ENCODE measurements around the gene USP2.
A peak's percentile ranks its signal among the peaks of the same experiment; 100 is the strongest.

Gene USP2

GRCh38 chr11:119381181-119381988 is at the start of gene USP2:
Gene USP2 (minus strand): TSS chr11:119381690. CDS start chr11:119373480, 8,210 bp downstream.
- DNase-seq = peak; percentile 95

- DNase-seq = no peak
Observed at GRCh38 chr11:119427279-119427678, 45.8 kb upstream of the USP2 start.

DNA sequence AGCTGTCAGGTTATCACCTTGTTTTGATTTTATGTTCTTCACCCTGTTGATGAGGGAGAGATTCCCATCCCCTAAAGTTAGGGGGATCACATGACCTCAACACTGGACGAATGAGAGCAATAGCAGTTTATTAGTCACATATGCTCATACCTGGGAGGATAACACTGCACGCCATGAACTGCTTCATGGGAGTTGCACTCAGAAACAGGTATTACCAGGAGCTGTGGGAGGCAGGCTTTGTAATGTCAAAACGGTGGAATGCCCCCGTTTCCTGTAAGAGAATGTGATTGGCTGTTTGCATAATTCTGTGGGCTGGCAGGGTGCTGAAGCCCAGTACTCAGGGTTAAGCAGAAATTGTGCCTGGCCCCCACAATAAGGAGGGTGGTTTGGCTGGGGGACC is 44.7 kb upstream of the USP2 start:
- DNase-seq = no peak

GRCh38 chr11:119424775-119425174 is 43.3 kb upstream of the USP2 start:
- no peak for DNase-seq

GRCh38 chr11:119424276-119424675 is 42.8 kb upstream of the USP2 start:
- no peak for DNase-seq

- DNase-seq = no peak
Observed at GRCh38 chr11:119423509-119424254, 42.2 kb upstream of the USP2 start.

DNA sequence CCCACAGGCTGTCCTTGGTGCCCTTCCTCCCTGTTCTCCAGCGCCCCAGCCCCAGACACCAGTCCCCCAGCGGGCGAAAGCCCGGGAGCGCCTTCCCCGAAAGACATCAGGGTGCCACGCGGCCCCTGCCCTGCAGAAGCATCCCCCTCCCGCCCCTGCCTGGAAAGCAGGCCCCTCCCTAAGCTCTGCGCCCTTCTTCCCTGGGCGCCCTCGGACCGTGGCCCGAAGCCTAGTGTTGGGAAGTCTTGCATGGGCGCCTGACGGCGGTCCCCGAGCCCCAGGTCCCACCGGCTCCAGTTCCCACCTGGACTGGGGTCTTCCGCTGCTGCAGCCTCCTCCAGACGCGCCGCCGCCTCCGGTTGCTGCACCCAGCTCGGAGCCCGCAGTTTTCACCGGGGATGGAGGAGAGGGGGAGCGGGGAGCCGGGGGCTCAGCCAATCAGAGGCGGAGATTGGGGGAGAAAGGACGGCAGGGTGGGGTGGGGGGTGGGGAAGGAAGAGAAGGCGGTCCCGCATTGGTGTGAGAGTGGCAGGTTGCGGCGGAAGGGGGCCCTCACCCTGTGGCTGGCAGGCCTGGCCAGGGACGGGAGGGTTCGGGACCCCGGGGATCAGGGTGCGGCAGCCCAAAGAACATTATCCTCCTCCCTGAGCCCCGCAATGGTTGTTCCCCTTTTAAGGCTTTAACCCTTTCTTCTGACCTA is 41.5 kb upstream of the USP2 start, which contains the start of gene THY1:
Gene THY1, minus strand, starts transcription at position 364 of the 700 bp plus-strand sequence. CDS start 2,267 bp downstream, outside the sequence.
- no peak for DNase-seq

DNA sequence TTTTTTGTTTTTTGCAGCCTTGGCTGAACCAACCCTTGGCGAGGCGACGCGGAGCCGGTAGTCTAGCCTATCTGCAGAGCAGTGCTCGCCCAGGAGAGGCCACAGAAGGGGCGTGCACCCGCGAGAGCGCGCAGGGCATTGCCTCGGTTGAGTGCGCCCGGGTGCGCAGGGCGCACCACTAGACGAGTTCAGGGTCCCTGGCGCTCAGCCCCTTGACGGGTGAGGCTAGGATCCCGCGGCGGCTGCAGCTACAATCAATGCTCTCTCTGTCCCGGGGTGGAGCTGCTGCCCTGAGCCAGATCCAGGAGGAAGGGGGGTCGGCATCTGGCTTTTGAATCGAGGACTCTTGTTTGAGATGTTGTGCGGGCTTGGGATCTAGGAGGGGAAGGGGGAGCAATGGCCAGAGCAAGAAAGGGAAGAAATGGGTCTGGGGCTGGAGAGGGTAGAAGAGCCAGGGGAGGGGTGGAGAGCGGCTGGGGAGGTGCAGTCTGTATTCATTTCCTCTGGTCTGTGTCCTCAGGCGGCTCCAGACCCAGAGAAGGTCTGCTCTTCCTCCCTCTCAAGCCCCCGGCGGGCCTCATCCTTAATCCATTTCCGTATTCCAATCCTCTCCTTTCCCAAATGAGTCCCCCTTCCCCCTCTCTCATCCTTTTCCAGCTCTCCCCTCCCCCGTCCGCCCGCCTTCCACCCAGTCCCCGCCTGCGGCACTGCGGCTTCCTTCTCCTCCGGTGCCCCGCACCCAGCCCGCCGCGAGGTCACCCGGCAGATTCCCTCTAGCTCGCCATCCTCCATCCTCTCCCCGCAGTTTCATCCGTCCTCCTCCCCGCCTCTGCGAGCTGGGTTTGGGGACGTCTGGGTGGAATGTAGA is 40.7 kb upstream of the USP2 start:
- DNase-seq = no peak

DNA sequence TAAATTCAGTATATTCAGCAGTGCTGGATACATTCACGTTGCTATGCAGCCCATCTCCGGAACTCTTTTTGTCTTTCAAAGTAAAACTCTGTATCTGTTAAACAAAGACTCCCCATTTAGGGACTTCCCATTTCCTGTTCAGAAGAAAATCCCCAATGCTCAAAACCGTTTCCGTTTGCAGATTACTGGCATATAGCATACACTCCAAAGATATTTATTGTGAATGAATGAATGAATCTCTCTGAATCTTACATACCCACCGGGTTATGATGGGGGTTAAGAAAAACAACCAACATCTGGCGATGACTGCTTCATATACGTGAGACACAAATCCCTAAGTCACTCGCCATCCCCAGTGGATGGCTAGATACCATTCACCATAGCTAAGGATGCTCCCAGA is 39.9 kb upstream of the USP2 start:
- DNase-seq = no peak

DNA sequence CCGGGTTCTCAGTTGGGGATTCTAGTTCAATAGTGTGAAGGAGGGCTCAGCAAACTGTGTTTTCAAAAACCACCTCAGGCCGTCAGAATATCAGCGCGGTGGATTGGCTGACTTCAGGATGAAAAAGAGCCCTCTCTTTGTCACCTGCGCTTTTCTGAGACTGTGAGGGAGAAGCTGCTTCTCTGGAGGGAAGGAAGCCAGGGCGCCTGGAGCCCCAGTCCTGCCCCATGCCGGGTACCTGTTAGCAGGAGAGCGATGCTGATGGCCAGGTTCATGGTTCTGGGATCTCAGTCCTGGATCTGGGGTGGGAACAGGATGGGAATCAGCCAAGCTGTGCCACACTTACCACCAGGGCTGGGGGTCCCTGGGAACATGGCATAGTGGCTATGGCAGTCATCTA is 39.1 kb upstream of the USP2 start:
- DNase-seq = no peak

- DNase-seq = no peak
Observed at GRCh38 chr11:119419834-119420492, 38.5 kb upstream of the USP2 start.

GRCh38 chr11:119419246-119419645 is 37.8 kb upstream of the USP2 start:
- DNase-seq = no peak

GRCh38 chr11:119418759-119419158 is 37.3 kb upstream of the USP2 start:
- no peak for DNase-seq

- peak; percentile 93 for DNase-seq
Observed at GRCh38 chr11:119417726-119418540, 36.4 kb upstream of the USP2 start.

DNA sequence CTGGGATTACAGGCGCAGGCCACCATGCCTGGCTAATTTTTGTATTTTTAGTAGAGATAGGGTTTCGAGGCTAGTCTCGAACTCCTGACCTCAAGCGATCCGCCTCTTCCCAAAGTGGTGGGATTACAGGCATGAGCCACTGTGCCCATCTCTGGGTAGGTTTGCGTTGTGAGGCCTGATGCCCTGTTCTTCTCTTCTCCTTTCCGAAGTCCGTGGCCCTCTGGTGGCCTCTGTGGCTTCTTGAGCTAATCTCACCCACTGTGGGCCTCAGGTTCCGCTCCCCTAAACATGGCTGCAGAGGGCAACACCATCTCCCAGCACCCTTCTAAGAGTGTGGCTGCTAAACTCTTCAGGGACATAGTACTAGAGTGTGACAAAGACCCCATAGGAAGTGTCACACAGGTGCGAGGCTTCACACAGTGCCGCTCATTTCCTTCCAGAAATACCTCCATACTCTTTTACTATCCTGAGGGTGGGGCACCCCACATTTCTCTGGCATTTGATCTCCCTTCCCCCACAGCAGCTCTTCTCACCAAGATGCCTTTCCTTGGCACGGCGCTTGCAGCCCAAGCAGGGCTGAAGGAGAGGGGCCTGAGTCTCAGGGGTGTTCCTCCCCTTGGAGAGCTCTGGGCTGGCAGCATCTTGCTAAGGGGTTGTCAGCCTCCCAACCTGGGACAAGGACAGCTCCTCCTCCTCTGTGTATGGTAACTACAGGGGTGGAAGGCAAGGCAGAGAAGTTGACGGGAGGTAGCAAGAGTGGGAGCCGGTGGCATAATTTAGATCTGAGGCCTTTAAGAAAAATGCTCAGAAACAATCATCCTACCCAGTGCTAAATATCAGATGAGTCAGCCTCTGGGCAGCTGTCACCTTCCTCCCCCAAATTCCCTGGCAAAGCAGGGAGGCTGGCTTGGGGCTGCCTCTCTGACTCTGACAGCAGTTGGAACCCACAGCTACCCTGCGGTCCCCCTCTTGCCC is 35.4 kb upstream of the USP2 start:
- peak; percentile 87 for DNase-seq

GRCh38 chr11:119415966-119416365 is 34.5 kb upstream of the USP2 start:
- no peak for DNase-seq

GRCh38 chr11:119415517-119415916 is 34.0 kb upstream of the USP2 start:
- DNase-seq = no peak

DNA sequence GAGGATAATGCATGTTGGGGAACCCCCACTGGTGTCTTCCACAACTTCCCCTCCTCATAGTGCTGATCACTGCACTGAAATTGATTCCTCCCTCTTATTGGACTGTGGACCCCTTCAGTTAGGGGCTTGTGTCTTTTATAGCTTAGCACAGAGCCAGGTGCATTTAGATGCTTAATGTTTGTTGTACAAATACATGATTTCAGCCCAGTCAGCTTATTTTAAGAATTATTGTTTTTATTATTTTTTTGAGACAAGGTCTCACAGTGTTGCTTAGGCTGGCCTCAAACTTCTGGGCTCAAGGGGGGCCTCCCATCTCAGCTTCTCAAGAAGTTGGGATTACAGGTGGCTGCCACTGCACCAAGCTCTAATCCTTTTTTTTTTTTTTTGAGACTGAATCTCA is 33.2 kb upstream of the USP2 start:
- no peak for DNase-seq

DNA sequence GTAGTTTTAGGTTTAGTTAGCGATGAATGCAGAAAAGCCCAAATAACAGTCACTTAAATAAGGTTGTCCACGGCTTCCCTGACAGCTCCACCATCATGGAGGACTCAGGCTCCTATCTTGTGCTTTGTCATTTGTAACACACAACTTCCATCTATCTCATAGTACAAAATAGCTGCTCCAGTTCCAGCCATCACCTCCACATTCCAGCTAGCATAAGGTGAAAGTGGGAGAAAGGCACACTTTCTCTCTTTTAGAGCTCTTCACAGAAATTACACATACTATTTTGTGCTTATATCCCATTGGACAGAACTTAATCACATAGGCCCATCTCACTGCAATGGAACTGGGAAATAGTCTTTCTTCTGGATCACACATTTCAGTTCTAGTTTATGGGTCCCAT is 32.8 kb upstream of the USP2 start:
- no peak for DNase-seq

GRCh38 chr11:119412072-119412471 is 30.6 kb upstream of the USP2 start:
- DNase-seq = no peak
